ENCODE results near the gene ANK2.

- TF ChIP-seq CTCF (IDR thresholded peaks at IDR 0.05), result no peak
- no peak for TF ChIP-seq POLR2A (IDR thresholded peaks at IDR 0.05)
Observed at GRCh38 chr4:113113151-113113550, 63.7 kb downstream of the ANK2 start.

Measured in uterus (tissue), 2 donors.